ENCODE measurements around the gene PPP4R4.

PPP4R4 gene

DNA sequence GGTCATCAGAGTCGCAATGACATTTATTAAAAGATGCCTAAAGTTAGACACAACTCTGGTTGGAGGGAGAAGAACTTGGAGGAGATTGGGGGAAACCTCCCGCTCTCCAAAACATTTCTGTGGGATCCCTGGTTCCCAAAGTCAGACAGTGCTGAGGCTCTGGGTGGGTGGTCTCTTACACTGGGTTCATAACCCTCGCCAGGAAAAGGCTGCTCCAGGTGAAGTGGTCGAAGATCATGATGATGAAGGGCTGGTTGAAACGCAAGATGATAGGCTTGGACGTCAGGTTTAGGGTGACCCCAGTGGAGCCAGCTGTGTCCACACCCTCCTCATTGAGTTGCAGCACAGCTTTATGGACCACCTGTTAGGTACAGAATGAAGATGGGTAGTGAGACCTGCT lies 130.1 kb downstream of the PPP4R4 start:
- H3K9ac ChIP-seq (ENCODE audit: low read length), result no peak overlapping the region
- H3K4me2 ChIP-seq (ENCODE audit: low read length, poor library complexity, severe bottlenecking), result no peak overlapping the region
- H3K14ac ChIP-seq (ENCODE audit: low read length in 2 of 2), result no peak overlapping the region
- no peaks in the 10 kb centered on the region for H3K79me1 ChIP-seq (replicated peaks; ENCODE audit: low read length, poor library complexity, severe bottlenecking)
- no peak overlapping the region for H3K4ac ChIP-seq (ENCODE audit: low read depth in 1 of 2, low read length in 2 of 2)
- H2BK12ac ChIP-seq (ENCODE audit: low read length in 2 of 2), result no peak overlapping the region
- H4K8ac ChIP-seq (ENCODE audit: low read length), result no peak overlapping the region
- peaks cover 20% of the 10 kb centered on the region for H3K9me3 ChIP-seq (ENCODE audit: control insufficient read depth, low read length)
- no peak overlapping the region for H3K4me3 ChIP-seq (ENCODE audit: insufficient read depth in 1 of 2, low read depth in 1 of 2, low read length in 2 of 2)
- no peaks in the 10 kb centered on the region for H3K4me1 ChIP-seq (ENCODE audit: control insufficient read depth, insufficient read depth, low read depth, low read length)
- H3K23ac ChIP-seq (ENCODE audit: low read length in 2 of 2), result no peak overlapping the region
- H2AK5ac ChIP-seq (ENCODE audit: low read length, severe bottlenecking), result no peak overlapping the region
- H3K36me3 ChIP-seq (ENCODE audit: control insufficient read depth in 1 of 2, insufficient read depth in 2 of 2, low read depth in 1 of 2, low read length in 2 of 2), result no peaks in the 10 kb centered on the region
- no peak overlapping the region for H4K91ac ChIP-seq (ENCODE audit: low read length)
- H3K27ac ChIP-seq (ENCODE audit: low read length, poor library complexity, severe bottlenecking), result no peak overlapping the region
- no peak for DNase-seq
- H3K18ac ChIP-seq (ENCODE audit: low read depth in 1 of 2, low read length in 2 of 2), result no peak overlapping the region
- no peak overlapping the region for H2BK120ac ChIP-seq (ENCODE audit: low read depth, low read length)
- no peak overlapping the region for H2AFZ ChIP-seq (ENCODE audit: low read depth, low read length)
- H2BK15ac ChIP-seq (ENCODE audit: low read depth, poor library complexity, severe bottlenecking), result no peak overlapping the region
- no peak overlapping the region for H2BK5ac ChIP-seq (ENCODE audit: low read depth, low read length, poor library complexity, severe bottlenecking)
- WGBS, result 85% methylated on average over 6 of the region's 6 CpGs
- H3K27me3 ChIP-seq (ENCODE audit: control insufficient read depth in 1 of 2, insufficient read depth in 1 of 2, low read length in 2 of 2), result peaks cover 0 to 5% of the 10 kb centered on the region in 2 experiments

DNA sequence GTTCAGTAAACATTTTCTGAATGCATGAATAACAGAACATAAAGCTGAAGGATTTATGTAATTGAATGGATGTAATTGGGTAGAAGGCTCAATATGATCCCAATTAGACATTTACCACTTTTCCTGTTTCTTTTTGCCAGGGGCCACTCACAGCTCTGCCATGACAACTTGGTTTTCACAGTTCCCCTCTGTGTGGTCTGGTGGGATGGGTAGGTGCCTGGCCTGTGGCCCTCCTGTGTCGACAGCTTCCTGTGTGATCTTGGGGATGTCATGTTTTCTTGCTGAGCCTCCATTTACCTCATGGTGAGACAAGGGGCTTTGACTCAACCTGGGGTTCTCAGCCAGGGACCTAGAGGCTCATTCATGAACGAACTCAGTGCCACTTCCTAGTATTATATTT lies 131.5 kb downstream of the PPP4R4 start:
- H2AK5ac ChIP-seq (ENCODE audit: low read length, severe bottlenecking), result no peak overlapping the region
- peaks cover 0 to 5% of the 10 kb centered on the region in 2 experiments for H3K27me3 ChIP-seq (ENCODE audit: control insufficient read depth in 1 of 2, insufficient read depth in 1 of 2, low read length in 2 of 2)
- no peaks in the 10 kb centered on the region for H3K36me3 ChIP-seq (ENCODE audit: control insufficient read depth in 1 of 2, insufficient read depth in 2 of 2, low read depth in 1 of 2, low read length in 2 of 2)
- H3K4me1 ChIP-seq (ENCODE audit: control insufficient read depth, insufficient read depth, low read depth, low read length), result no peaks in the 10 kb centered on the region
- no peak overlapping the region for H3K14ac ChIP-seq (ENCODE audit: low read length in 2 of 2)
- no peak overlapping the region for H3K18ac ChIP-seq (ENCODE audit: low read depth in 1 of 2, low read length in 2 of 2)
- no peak overlapping the region for H3K4me2 ChIP-seq (ENCODE audit: low read length, poor library complexity, severe bottlenecking)
- WGBS, result 100% methylated on average over 1 of the region's 2 CpGs
- H2BK120ac ChIP-seq (ENCODE audit: low read depth, low read length), result no peak overlapping the region
- peaks cover 20% of the 10 kb centered on the region for H3K9me3 ChIP-seq (ENCODE audit: control insufficient read depth, low read length)
- no peak for DNase-seq
- no peak overlapping the region for H2BK5ac ChIP-seq (ENCODE audit: low read depth, low read length, poor library complexity, severe bottlenecking)
- no peak overlapping the region for H3K23ac ChIP-seq (ENCODE audit: low read length in 2 of 2)
- H4K91ac ChIP-seq (ENCODE audit: low read length), result no peak overlapping the region
- H3K27ac ChIP-seq (ENCODE audit: low read length, poor library complexity, severe bottlenecking), result no peak overlapping the region
- no peak overlapping the region for H3K4me3 ChIP-seq (ENCODE audit: insufficient read depth in 1 of 2, low read depth in 1 of 2, low read length in 2 of 2)
- no peaks in the 10 kb centered on the region for H3K79me1 ChIP-seq (replicated peaks; ENCODE audit: low read length, poor library complexity, severe bottlenecking)
- H3K4ac ChIP-seq (ENCODE audit: low read depth in 1 of 2, low read length in 2 of 2), result no peak overlapping the region
- H2AFZ ChIP-seq (ENCODE audit: low read depth, low read length), result no peak overlapping the region
- no peak overlapping the region for H4K8ac ChIP-seq (ENCODE audit: low read length)
- no peak overlapping the region for H2BK15ac ChIP-seq (ENCODE audit: low read depth, poor library complexity, severe bottlenecking)
- H2BK12ac ChIP-seq (ENCODE audit: low read length in 2 of 2), result no peak overlapping the region
- H3K9ac ChIP-seq (ENCODE audit: low read length), result no peak overlapping the region

DNA sequence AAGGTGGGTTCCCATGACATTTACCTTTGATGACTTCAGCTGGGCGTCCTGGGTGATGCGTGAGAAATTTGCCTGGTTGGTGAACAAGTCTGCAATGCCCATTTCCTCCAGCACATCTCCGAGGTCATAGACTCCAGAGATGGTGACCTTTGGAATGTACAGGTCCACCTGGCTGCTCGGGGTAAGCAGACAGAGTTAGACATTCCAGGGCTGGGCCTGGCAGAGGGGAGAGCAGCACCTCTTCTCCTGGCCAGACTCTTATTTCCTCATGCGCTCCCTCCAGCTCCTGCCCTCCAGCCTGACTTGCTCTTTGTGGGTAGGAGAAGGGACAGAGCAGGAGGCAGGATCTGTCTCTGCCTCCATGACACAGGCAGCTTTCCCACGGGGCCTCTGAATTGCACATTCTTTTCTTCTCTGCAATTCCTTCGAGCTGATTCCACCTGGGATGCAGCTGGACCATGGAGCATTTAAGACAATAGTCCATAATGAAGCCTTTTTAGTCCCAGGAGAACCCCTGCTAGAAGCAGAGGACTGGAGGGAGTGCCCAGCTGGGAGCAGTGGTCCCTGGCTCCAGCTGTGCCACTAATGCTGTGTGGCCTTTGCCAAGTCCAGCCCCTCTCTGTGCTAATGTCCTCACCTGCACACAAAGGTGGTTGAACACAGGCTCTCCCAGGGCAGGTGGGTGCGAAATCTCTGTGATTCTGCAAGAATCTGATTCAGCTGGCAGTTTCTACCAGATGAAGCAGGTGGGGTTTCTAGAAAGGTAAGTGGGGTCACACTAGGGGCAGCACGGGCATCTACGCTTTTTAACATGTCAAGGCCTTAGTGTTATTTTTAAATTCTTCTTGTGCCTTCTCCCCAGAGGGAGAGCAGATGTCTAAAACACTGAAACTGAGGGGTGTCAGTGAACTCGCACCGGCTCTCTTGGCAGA lies 132.2 kb downstream of the PPP4R4 start:
- H3K4ac ChIP-seq (ENCODE audit: low read depth in 1 of 2, low read length in 2 of 2), result no peak overlapping the region
- no peak overlapping the region for H2BK120ac ChIP-seq (ENCODE audit: low read depth, low read length)
- no peak overlapping the region for H3K18ac ChIP-seq (ENCODE audit: low read depth in 1 of 2, low read length in 2 of 2)
- H2BK15ac ChIP-seq (ENCODE audit: low read depth, poor library complexity, severe bottlenecking), result no peak overlapping the region
- H4K8ac ChIP-seq (ENCODE audit: low read length), result no peak overlapping the region
- H3K79me1 ChIP-seq (replicated peaks; ENCODE audit: low read length, poor library complexity, severe bottlenecking), result no peaks in the 10 kb centered on the region
- no peak overlapping the region for H3K27ac ChIP-seq (ENCODE audit: low read length, poor library complexity, severe bottlenecking)
- H3K27me3 ChIP-seq (ENCODE audit: control insufficient read depth in 1 of 2, insufficient read depth in 1 of 2, low read length in 2 of 2), result peaks cover 0 to 5% of the 10 kb centered on the region in 2 experiments
- DNase-seq, result no peak
- no peak overlapping the region for H2AFZ ChIP-seq (ENCODE audit: low read depth, low read length)
- no peak overlapping the region for H3K14ac ChIP-seq (ENCODE audit: low read length in 2 of 2)
- H2AK5ac ChIP-seq (ENCODE audit: low read length, severe bottlenecking), result no peak overlapping the region
- 71% methylated on average over 11 of the region's 12 CpGs for WGBS
- peaks cover 20% of the 10 kb centered on the region for H3K9me3 ChIP-seq (ENCODE audit: control insufficient read depth, low read length)
- H3K4me3 ChIP-seq (ENCODE audit: insufficient read depth in 1 of 2, low read depth in 1 of 2, low read length in 2 of 2), result no peak overlapping the region
- H3K36me3 ChIP-seq (ENCODE audit: control insufficient read depth in 1 of 2, insufficient read depth in 2 of 2, low read depth in 1 of 2, low read length in 2 of 2), result no peaks in the 10 kb centered on the region
- H3K23ac ChIP-seq (ENCODE audit: low read length in 2 of 2), result no peak overlapping the region
- H3K4me2 ChIP-seq (ENCODE audit: low read length, poor library complexity, severe bottlenecking), result no peak overlapping the region
- no peak overlapping the region for H4K91ac ChIP-seq (ENCODE audit: low read length)
- no peak overlapping the region for H3K9ac ChIP-seq (ENCODE audit: low read length)
- H2BK5ac ChIP-seq (ENCODE audit: low read depth, low read length, poor library complexity, severe bottlenecking), result no peak overlapping the region
- H3K4me1 ChIP-seq (ENCODE audit: control insufficient read depth, insufficient read depth, low read depth, low read length), result no peaks in the 10 kb centered on the region
- H2BK12ac ChIP-seq (ENCODE audit: low read length in 2 of 2), result no peak overlapping the region

DNA sequence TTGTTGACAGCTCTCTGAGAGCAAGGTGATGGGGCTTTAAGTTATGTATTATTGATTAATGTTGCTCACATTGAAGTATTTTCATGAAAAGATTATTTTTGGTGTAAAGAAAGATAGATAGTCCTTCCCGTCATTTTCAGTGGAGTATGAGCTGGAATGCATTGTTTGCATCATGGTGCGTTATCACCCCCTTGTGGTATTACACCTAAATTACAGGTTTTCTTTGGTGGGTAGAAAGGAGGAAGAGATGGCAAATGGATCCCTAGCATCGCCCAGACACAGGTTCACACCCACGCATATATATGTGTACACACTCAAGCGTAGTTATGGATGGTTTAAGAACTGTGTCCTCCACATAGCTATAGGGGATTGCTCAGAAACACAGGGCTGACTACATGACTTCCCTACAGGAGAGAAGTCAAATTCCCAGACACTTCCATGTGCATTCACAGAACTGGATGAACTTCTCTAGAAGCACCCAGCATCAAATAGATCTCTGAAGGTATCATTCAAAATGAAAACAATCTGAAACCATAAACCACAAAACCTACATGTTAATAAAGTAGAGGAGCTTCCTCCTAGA lies 133.4 kb downstream of the PPP4R4 start:
- Histone ChIP-seq H3K14ac (ENCODE audit: low read length in 2 of 2) (no peak overlapping the region), H3K18ac (ENCODE audit: low read depth in 1 of 2, low read length in 2 of 2) (no peak overlapping the region), H2BK5ac (ENCODE audit: low read depth, low read length, poor library complexity, severe bottlenecking) (no peak overlapping the region), H3K4me1 (ENCODE audit: control insufficient read depth, insufficient read depth, low read depth, low read length) (no peaks in the 10 kb centered on the region), H4K8ac (ENCODE audit: low read length) (no peak overlapping the region), H3K4me3 (ENCODE audit: insufficient read depth in 1 of 2, low read depth in 1 of 2, low read length in 2 of 2) (no peak overlapping the region), H3K36me3 (ENCODE audit: control insufficient read depth in 1 of 2, insufficient read depth in 2 of 2, low read depth in 1 of 2, low read length in 2 of 2) (no peaks in the 10 kb centered on the region), H3K23ac (ENCODE audit: low read length in 2 of 2) (no peak overlapping the region), H3K79me1 (replicated peaks; ENCODE audit: low read length, poor library complexity, severe bottlenecking) (no peaks in the 10 kb centered on the region), H2AFZ (ENCODE audit: low read depth, low read length) (no peak overlapping the region), H3K9ac (ENCODE audit: low read length) (no peak overlapping the region), H3K4ac (ENCODE audit: low read depth in 1 of 2, low read length in 2 of 2) (no peak overlapping the region), H2BK120ac (ENCODE audit: low read depth, low read length) (no peak overlapping the region), H2BK15ac (ENCODE audit: low read depth, poor library complexity, severe bottlenecking) (no peak overlapping the region), H4K91ac (ENCODE audit: low read length) (no peak overlapping the region), H2AK5ac (ENCODE audit: low read length, severe bottlenecking) (no peak overlapping the region), H3K9me3 (ENCODE audit: control insufficient read depth, low read length) (peaks cover 20% of the 10 kb centered on the region), H3K4me2 (ENCODE audit: low read length, poor library complexity, severe bottlenecking) (no peak overlapping the region), H3K27ac (ENCODE audit: low read length, poor library complexity, severe bottlenecking) (no peak overlapping the region), H2BK12ac (ENCODE audit: low read length in 2 of 2) (no peak overlapping the region), H3K27me3 (ENCODE audit: control insufficient read depth in 1 of 2, insufficient read depth in 1 of 2, low read length in 2 of 2) (peaks cover 0 to 5% of the 10 kb centered on the region in 2 experiments)
- 54% methylated on average over 5 of the region's 5 CpGs for WGBS
- DNase-seq, result no peak

All from mesenchymal stem cell (in vitro differentiated cells and primary cell).